ENCODE measurements around the gene PHLPP2. TPM values are rescaled to one million over a fixed set of nuclear protein-coding genes. Genes with fewer than 3 reads are reported as not detected.
A peak's percentile ranks its signal among the peaks of the same experiment; 100 is the strongest.
"Not testable (repeated sequence)": the region's sequence is repeated elsewhere in the genome, so short reads cannot be mapped to it uniquely, and the experiment has no call there.

PHLPP2 gene
- total RNA-seq, 2 experiments from 2014 or later, result 7.2 to 7.4 TPM

- Mint-ChIP-seq H3K4me3 (no peak overlapping the region), H3K4me1 (peaks cover 3% of the 10 kb centered on the region), H3K36me3 (no peaks in the 10 kb centered on the region), H3K27ac (no peak overlapping the region), H3K9me3 (no peaks in the 10 kb centered on the region), H3K27me3 (peaks cover 33% of the 10 kb centered on the region)
- POLR2A ChIA-PET, result interaction anchor here (0.6 to 1.5 kb wide), 2 partner anchors 46 to 60 kb away, joined by 3 to 15 read pairs; no protein-coding TSS in a partner anchor
- ATAC-seq (ENCODE audit: low read depth) (peak; percentile 97), DNase-seq (peak; percentile 89)
These were observed 113.3 kb downstream of the PHLPP2 start for GRCh38 chr16:71610936-71611871.

- no peaks in the 10 kb centered on the region for H3K9me3 Mint-ChIP-seq
- DNase-seq (no peak), ATAC-seq (ENCODE audit: low read depth) (no peak)
- peaks cover 3% of the 10 kb centered on the region for H3K4me1 Mint-ChIP-seq
- POLR2A ChIA-PET, result interaction anchor here (1.5 kb wide), 1 partner anchor 45 kb away, joined by 15 read pairs; no protein-coding TSS in a partner anchor
- peaks cover 31% of the 10 kb centered on the region for H3K27me3 Mint-ChIP-seq
- H3K27ac Mint-ChIP-seq, result no peak overlapping the region
- no peak overlapping the region for H3K4me3 Mint-ChIP-seq
- no peaks in the 10 kb centered on the region for H3K36me3 Mint-ChIP-seq
These were observed 114.1 kb downstream of the PHLPP2 start for GRCh38 chr16:71610447-71610846.

- POLR2A ChIA-PET, result interaction anchor here (0.7 kb wide), 1 partner anchor 502 kb away, joined by 4 read pairs; no protein-coding TSS in a partner anchor
- Mint-ChIP-seq H3K4me3 (no peak overlapping the region), H3K27me3 (peaks cover 29% of the 10 kb centered on the region), H3K4me1 (peaks cover 3% of the 10 kb centered on the region), H3K9me3 (no peaks in the 10 kb centered on the region), H3K36me3 (no peaks in the 10 kb centered on the region), H3K27ac (no peak overlapping the region)
- DNase-seq, result no peak
- no peak for ATAC-seq (ENCODE audit: low read depth)
These were observed 115.4 kb downstream of the PHLPP2 start for GRCh38 chr16:71609066-71609465.

GRCh38 chr16:71600822-71601221 lies 123.7 kb downstream of the PHLPP2 start:
- no peak overlapping the region for H3K27ac Mint-ChIP-seq
- POLR2A ChIA-PET, result no interaction called here
- H3K4me1 Mint-ChIP-seq, result no peaks in the 10 kb centered on the region
- no peak for ATAC-seq (ENCODE audit: low read depth)
- H3K9me3 Mint-ChIP-seq, result no peaks in the 10 kb centered on the region
- H3K36me3 Mint-ChIP-seq, result no peaks in the 10 kb centered on the region
- DNase-seq, result no peak
- H3K27me3 Mint-ChIP-seq, result peaks cover 26% of the 10 kb centered on the region
- H3K4me3 Mint-ChIP-seq, result no peak overlapping the region

- DNase-seq; H3K4me1 Mint-ChIP-seq; H3K36me3 Mint-ChIP-seq; H3K27ac Mint-ChIP-seq; H3K9me3 Mint-ChIP-seq; H3K4me3 Mint-ChIP-seq; ATAC-seq (ENCODE audit: low read depth); POLR2A ChIA-PET: not testable (repeated sequence)
- H3K27me3 Mint-ChIP-seq, result peaks cover 26% of the 10 kb centered on the region
These were observed 126.1 kb downstream of the PHLPP2 start for GRCh38 chr16:71598426-71598825.

- H3K9me3 Mint-ChIP-seq; H3K4me3 Mint-ChIP-seq; ATAC-seq (ENCODE audit: low read depth); H3K4me1 Mint-ChIP-seq; H3K27ac Mint-ChIP-seq; POLR2A ChIA-PET; H3K36me3 Mint-ChIP-seq; DNase-seq: not testable (repeated sequence)
- H3K27me3 Mint-ChIP-seq, result peaks cover 36% of the 10 kb centered on the region
These were observed 129.1 kb downstream of the PHLPP2 start for GRCh38 chr16:71595340-71595826.

Other genes with a start within 250 kb of the PHLPP2 start
- gene ZNF19, start 235.4 kb downstream of the PHLPP2 start, total RNA-seq, result 1 to 10 TPM; 5.3 to 5.8 TPM
- gene CHST4, start 198.3 kb downstream of the PHLPP2 start, total RNA-seq, result not detected
- not detected for gene TAT, start 147.6 kb downstream of the PHLPP2 start, total RNA-seq
- gene MARVELD3, start 98.5 kb downstream of the PHLPP2 start, total RNA-seq, result not detected
- 10 to 100 TPM; 86.3 to 93.2 TPM for gene AP1G1, start 84.1 kb upstream of the PHLPP2 start, total RNA-seq
- gene ATXN1L, start 121.3 kb upstream of the PHLPP2 start, total RNA-seq, result 10 to 100 TPM; 27.8 to 28.3 TPM
- gene ZNF821, start 159.5 kb upstream of the PHLPP2 start, total RNA-seq, result 1 to 10 TPM; 5.7 to 8.0 TPM
- gene IST1, start 170.8 kb upstream of the PHLPP2 start, total RNA-seq, result 100 to 1,000 TPM; 228 to 248 TPM